Fibroblast of pulmonary artery (primary cell): ENCODE data around the gene GOT1.

Experiments used
- DNase-seq: peaks from one replicate; pipeline ENCODE4 v3.0.0-alpha.2; 2010; ENCODE audit warnings: low read depth
- H3K4me3 ChIP-seq: replicated peaks from 2 replicates; pipeline ENCODE4 v1.5.1; 2011; ENCODE audit warnings: low read depth, mild to moderate bottlenecking, control low read depth, low read length, moderate library complexity
- TF ChIP-seq, protein P1 (sequence below): IDR thresholded peaks from 2 replicates; pipeline ENCODE4 v1.5.1; 2011; ENCODE audit warnings: mild to moderate bottlenecking, control low read depth, low read length, inconsistent platforms; ENCODE audit errors: missing control alignments

The GOT1 gene

DNA sequence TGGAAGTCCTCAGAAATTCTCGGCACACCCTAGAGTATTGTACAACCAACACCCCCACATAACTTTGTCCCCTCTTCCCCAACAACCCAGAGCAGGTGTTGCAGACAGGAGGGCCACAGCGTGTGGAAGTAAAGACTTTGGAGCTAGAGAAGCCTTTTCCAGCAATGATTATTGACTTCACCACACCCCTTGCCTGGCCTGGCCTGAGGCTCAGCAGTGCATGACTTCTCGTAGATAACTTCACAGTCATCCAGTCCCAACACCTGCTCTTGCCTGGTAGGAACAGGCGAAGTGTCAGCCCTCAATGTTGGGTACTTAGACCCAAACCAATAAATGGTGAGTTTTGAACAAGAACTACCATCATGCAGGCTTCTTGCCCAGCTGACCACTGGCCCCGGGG, 36.7 kb downstream of the GOT1 start:
- no peak for DNase-seq
- no peak overlapping the region for H3K4me3 ChIP-seq
- TF ChIP-seq, protein P1, sequence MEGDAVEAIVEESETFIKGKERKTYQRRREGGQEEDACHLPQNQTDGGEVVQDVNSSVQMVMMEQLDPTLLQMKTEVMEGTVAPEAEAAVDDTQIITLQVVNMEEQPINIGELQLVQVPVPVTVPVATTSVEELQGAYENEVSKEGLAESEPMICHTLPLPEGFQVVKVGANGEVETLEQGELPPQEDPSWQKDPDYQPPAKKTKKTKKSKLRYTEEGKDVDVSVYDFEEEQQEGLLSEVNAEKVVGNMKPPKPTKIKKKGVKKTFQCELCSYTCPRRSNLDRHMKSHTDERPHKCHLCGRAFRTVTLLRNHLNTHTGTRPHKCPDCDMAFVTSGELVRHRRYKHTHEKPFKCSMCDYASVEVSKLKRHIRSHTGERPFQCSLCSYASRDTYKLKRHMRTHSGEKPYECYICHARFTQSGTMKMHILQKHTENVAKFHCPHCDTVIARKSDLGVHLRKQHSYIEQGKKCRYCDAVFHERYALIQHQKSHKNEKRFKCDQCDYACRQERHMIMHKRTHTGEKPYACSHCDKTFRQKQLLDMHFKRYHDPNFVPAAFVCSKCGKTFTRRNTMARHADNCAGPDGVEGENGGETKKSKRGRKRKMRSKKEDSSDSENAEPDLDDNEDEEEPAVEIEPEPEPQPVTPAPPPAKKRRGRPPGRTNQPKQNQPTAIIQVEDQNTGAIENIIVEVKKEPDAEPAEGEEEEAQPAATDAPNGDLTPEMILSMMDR = no peak

DNA sequence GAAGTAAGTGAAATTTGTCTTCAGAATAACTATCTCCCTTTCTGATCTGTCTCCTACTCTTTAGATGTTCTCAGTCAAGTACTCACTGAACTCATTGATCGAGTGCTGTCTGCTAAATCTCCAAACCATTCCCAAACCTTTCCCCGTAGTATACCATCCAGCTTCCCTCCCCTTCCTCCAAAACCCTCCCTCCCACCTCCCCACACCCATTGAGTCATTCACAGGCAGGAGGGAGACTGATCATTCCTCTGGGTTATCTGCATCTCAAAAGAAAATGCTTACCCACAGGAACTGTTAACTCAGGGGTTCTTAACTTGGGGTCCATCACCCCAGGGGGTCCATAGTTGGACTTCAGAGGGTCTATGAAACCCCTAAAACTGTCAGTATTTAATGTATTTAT, 37.4 kb downstream of the GOT1 start:
- no peak overlapping the region for H3K4me3 ChIP-seq
- TF ChIP-seq, protein P1 = no peak
- DNase-seq = no peak

DNA sequence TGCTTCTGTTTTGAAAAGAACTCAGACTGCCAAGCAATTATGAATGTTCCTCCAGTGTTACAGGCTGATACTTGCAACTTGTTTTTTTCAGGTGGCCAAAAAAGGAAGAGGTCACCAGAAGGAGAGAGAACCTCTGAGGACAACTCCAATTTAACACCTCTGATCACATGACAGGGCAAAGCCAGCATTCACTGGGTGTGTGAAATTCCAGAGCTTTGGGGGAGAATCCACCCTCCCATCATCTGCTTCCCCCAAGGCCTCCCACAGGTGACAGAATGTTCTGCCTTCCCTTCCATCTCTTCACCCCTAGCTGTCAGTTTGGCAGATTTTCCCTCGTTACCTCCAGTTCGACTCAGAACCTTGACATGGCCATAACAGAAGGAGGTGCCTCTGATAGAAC, 39.1 kb downstream of the GOT1 start:
- TF ChIP-seq, protein P1 = no peak
- DNase-seq = no peak
- no peak overlapping the region for H3K4me3 ChIP-seq

DNA sequence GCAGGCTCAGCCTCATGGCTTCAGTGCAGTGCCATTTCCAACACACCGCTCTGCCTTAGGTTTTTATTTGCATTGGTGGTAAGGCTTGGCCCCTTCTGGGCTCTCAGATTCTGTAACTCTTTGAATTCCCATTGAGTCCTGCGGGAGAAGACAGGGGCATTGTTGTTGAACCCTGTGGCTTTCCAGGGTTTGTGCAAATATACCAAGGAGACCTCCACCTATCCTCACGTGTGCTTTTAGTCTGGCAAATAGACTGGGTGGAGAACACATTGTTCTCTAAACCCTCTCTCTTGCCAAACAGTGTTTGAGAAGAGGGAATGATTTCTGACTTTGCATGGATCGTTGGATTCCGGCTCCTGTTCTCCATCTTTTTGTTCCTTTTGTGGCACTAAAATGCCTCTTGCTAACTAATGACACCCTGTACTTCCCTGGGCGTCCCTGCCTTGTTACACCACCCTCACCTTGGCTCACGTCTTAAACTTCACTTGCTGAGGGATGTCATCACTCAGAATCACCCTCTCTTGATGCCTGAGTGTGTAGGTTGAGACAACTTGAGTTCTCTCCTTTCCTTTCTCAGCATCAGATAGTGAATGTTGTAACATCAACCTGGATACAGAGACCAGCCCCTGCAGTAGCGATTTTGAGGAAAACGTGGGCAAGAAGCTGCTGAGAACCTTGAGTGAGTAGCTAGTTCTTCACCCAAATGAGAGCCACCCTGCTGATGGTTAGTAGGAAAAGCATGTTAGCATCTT, 40.5 kb downstream of the GOT1 start:
- TF ChIP-seq, protein P1 = no peak
- H3K4me3 ChIP-seq = no peak overlapping the region
- DNase-seq = no peak

DNA sequence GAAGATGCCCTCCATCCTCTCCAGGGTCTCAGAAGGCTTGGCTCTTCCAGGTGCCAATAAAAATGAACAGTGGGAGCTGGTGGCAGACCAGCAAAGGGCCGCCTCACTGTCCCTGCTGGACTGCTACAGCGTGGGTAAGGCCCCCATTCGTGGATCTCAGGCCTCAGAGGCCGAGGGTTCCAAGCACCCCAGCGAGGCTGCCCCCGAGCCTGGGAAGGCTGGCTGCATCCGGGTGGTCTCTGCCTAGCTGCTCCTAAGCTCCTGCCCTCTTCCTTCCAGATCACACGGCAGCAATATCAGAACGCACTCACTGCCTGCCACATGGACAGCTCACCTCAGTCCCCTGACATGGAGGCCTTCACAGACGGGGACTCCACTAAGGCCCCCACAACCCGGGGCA, 42.9 kb downstream of the GOT1 start:
- TF ChIP-seq, protein P1 = no peak
- H3K4me3 ChIP-seq = no peak overlapping the region
- DNase-seq = no peak

GRCh38 chr10:99387071-99387470, 43.4 kb downstream of the GOT1 start:
- DNase-seq = no peak
- TF ChIP-seq, protein P1 = no peak
- no peak overlapping the region for H3K4me3 ChIP-seq

DNA sequence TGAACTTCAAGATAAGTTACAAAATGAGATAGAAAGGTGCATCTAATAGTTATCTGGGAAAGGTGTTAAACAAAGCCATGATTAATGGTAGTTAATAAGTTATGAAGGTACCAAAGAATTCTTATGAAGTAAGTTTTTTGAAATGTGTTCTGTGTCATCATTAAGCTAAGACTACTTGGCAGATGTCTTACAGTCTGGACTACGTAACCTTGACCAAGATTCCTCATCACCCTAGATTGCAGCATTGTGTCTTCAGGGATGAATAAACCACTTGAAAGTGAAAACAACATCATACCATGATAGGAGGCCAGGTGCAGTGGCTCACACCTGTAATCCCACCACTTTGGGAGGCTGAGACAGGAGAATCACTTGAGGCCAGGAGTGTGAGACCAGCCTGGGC, 48.2 kb downstream of the GOT1 start:
- TF ChIP-seq, protein P1 = no peak
- DNase-seq = no peak
- H3K4me3 ChIP-seq = no peak overlapping the region
